Measurements from ENCODE around the gene ACSF3. TPM values are rescaled to one million over a fixed set of nuclear protein-coding genes. Genes with fewer than 3 reads are reported as not detected.
A peak's percentile ranks its signal among the peaks of the same experiment; 100 is the strongest.

ACSF3 gene
- total and polyA plus RNA-seq, 2 of the 4 experiments (the other 2 are of a cell fraction), result 9.5 to 14.2 TPM

- Histone ChIP-seq H2BK5ac (ENCODE audit: low read depth, low read length, poor library complexity, severe bottlenecking) (no peak within 1 kb of the TSS), H2AK9ac (replicated peaks; ENCODE audit: low read depth, low read length, poor library complexity) (peak within 1 kb of the TSS; percentile 70), H3K9me1 (ENCODE audit: insufficient read depth, low read length) (no peaks in the 10 kb centered on the region), H3K27me3 (ENCODE audit: control insufficient read depth, insufficient read depth, low read length) (peaks cover 37% of the 10 kb centered on the region), H3K27ac (ENCODE audit: insufficient read depth, low read length) (no peak within 1 kb of the TSS), H3K4me2 (ENCODE audit: low read depth, low read length) (peak within 1 kb of the TSS; percentile 97), H3K9me3 (ENCODE audit: control insufficient read depth, insufficient read depth, low read length) (peaks cover 8% of the 10 kb centered on the region), H3K9ac (ENCODE audit: low read depth, low read length) (no peak within 1 kb of the TSS), H4K20me1 (ENCODE audit: insufficient read depth, low read length) (peaks cover 7% of the 10 kb centered on the region), H3K79me1 (ENCODE audit: low read depth in 1 of 2, low read length in 2 of 2) (no peaks in the 10 kb centered on the region), H2BK20ac (ENCODE audit: low read depth, low read length) (no peak within 1 kb of the TSS), H3K14ac (replicated peaks; ENCODE audit: low read depth, low read length) (peak within 1 kb of the TSS; percentile 59; the same call in 1 of the 2 replicates), H4K91ac (ENCODE audit: insufficient read depth, low read depth, low read length) (no peak within 1 kb of the TSS), H2BK15ac (ENCODE audit: low read depth, low read length) (peak within 1 kb of the TSS; percentile 33; the same call in 1 of the 3 replicates), H3K56ac (ENCODE audit: extremely low read depth, insufficient read depth, low read length) (no peak within 1 kb of the TSS), H4K8ac (ENCODE audit: low read depth in 2 of 2, low read length in 2 of 2) (no peak within 1 kb of the TSS), H3K4ac (ENCODE audit: low read depth, low read length) (no peak within 1 kb of the TSS), H3K4me3 (ENCODE audit: insufficient read depth, low read depth, low read length) (peak within 1 kb of the TSS; percentile 76), H4K5ac (ENCODE audit: low read depth, low read length) (no peak within 1 kb of the TSS), H3K18ac (ENCODE audit: low read depth, low read length) (no peak within 1 kb of the TSS), H2AK5ac (ENCODE audit: low read depth, low read length) (no peak within 1 kb of the TSS), H3K23ac (ENCODE audit: low read depth, low read length) (no peak within 1 kb of the TSS), H2BK120ac (ENCODE audit: low read depth, low read length) (no peak within 1 kb of the TSS), H2AFZ (replicated peaks; ENCODE audit: low read length, poor library complexity) (peak within 1 kb of the TSS; percentile 90), H3K36me3 (ENCODE audit: control insufficient read depth, insufficient read depth, low read length) (no peaks in the 10 kb centered on the region), H3K4me1 (ENCODE audit: control insufficient read depth, insufficient read depth, low read length) (peaks cover 7% of the 10 kb centered on the region)
- BruUV-seq (replicated peaks), result no TSS peak
- WGBS, 2 experiments (ENCODE audit: extremely low coverage in 2 of 2, insufficient read length in 1 of 2), result 27% methylated on average over 14 of the region's 28 CpGs; no CpG with 5 or more reads in 1 of the 2 experiments
- TF ChIP-seq MAFK (IDR thresholded peaks at IDR 0.05; ENCODE audit: low read depth, low read length), result no peak
- no peak for TF ChIP-seq MAZ (IDR thresholded peaks at IDR 0.05; ENCODE audit: borderline replicate concordance, low read depth, low read length)
- no peak for TF ChIP-seq BHLHE40 (IDR thresholded peaks at IDR 0.05; ENCODE audit: low read depth, low read length)
- no peak for TF ChIP-seq NFE2L2 (IDR thresholded peaks at IDR 0.05; ENCODE audit: low read depth, low read length)
- no peak for TF ChIP-seq MXI1 (IDR thresholded peaks at IDR 0.05; ENCODE audit: borderline replicate concordance, low read depth, low read length)
- CTCF ChIA-PET, result no interaction called here
- in situ Hi-C loops (cut with MboI; ENCODE audit: low sequenced_read_pairs) (no loop called here), dilution Hi-C loops (cut with HindIII; ENCODE audit: low sequenced_read_pairs, unreplicated experiment) (no loop called here), intact Hi-C loops (cut with micrococcal nuclease) (no loop called here)
- ATAC-seq (ENCODE audit: low read depth), result no peak
- POLR2A ChIA-PET (ENCODE audit: unreplicated experiment), result no interaction called here
- DNase-seq, result no peak
Observed at GRCh38 chr16:89200124-89200849, 106.6 kb downstream of the ACSF3 start, which contains the start of gene SLC22A31. SLC22A31 (minus strand) TSS chr16:89200537; CDS start chr16:89200501, 36 bp downstream.
